Fibroblast of villous mesenchyme (primary cell): ENCODE measurements around the gene RNF148. TPM values are rescaled to one million over a fixed set of nuclear protein-coding genes. Genes with fewer than 3 reads are reported as not detected.

Experiments used
- DNase-seq: peaks from one replicate; pipeline ENCODE4 v3.0.0-alpha.2; 2010; ENCODE audit warnings: low read depth
- H3K4me3 ChIP-seq: 2 replicates; pipeline ENCODE4 v1.5.1; 2011; ENCODE audit warnings: low read depth, mild to moderate bottlenecking, low read length
- total RNA-seq: library from RNA; depleted of rRNA; stranded (reverse); fragments of >200 nt; gene quantifications from 2 replicates; pipeline ENCODE4 v1.2.3, GENCODE V29; 2012
- TF ChIP-seq, protein P1 (sequence below): IDR thresholded peaks from 2 replicates; pipeline ENCODE4 v1.5.1; 2012; ENCODE audit warnings: low read depth, mild to moderate bottlenecking, low read length; ENCODE audit not compliant: insufficient read depth

RNF148 gene
- total RNA-seq, 1 donor, result 0.43 TPM

DNA sequence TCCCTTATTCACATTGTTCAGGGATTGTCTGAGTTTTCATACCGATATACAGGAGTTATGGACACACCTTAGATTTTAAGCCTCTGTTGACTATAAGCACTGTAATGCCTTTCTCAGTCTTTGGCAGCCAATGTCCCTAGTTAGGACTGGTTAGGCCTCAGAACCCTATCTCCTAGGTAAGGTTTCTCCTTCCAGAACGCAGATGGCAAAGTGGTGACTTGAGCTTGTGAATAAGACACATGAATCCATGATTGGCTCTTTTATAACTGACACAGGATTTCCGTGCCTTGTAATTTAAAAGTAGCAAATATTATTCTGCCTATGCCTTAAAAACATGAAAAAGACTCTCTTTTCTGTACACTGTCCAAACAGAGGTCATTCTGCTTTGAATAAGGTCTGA is 12.5 kb upstream of the RNF148 start:
- TF ChIP-seq, protein P1, sequence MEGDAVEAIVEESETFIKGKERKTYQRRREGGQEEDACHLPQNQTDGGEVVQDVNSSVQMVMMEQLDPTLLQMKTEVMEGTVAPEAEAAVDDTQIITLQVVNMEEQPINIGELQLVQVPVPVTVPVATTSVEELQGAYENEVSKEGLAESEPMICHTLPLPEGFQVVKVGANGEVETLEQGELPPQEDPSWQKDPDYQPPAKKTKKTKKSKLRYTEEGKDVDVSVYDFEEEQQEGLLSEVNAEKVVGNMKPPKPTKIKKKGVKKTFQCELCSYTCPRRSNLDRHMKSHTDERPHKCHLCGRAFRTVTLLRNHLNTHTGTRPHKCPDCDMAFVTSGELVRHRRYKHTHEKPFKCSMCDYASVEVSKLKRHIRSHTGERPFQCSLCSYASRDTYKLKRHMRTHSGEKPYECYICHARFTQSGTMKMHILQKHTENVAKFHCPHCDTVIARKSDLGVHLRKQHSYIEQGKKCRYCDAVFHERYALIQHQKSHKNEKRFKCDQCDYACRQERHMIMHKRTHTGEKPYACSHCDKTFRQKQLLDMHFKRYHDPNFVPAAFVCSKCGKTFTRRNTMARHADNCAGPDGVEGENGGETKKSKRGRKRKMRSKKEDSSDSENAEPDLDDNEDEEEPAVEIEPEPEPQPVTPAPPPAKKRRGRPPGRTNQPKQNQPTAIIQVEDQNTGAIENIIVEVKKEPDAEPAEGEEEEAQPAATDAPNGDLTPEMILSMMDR, result no peak

DNA sequence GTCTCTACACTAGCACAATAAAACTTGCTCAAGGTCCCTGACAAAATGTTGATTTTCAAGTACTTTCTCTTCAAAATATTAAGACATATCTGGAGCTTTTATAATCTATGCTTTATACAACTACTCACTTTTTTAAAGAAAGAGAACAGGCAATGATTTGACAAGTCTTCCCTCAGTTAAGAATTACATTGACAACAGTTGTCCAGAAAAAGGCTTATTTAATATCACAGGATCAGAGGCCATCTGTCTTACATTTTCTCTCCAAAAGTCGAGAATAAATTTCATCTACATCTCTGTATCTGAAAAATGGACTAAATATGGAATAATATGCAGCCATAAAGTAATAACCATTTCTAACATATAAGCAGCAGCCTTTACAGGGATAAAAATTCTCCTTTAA is 8.2 kb upstream of the RNF148 start:
- TF ChIP-seq, protein P1, result no peak
- no peak overlapping the region for H3K4me3 ChIP-seq
- DNase-seq, result no peak

More for the DNA sequence above, 12.5 kb upstream of the RNF148 start:
- no peak overlapping the region for H3K4me3 ChIP-seq
- no peak for DNase-seq

DNA sequence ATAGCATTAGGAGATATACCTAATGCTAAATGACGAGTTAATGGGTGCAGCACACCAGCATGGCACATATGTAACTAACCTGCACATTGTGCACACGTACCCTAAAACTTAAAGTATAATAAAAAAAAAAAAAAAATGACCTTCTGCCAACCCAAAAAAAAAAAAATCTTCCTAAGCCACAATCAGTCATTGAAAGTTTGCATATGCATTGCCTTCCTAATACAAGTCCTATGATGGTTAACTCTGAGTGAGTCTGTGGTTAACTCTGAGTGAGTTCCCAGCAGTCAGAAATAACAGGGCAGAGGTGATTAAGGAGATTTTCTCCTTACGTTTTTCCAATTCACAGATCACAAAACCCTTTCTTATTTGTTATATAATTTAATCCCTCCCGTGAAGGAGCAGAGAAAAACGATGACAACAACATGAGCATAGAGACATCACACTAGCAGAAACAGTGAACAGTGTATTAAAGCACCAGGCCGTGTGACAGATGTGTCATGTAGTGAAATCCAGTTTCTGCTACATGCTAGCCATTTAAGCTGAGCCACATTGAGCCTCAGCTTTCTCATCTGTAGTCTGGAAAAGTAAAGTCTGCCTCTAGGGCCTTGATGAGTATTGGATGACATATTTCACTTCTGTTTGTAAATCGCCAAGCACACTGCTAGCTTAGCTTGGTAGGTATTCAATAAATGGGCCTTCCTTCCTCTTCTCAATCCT is 7.4 kb upstream of the RNF148 start:
- no peak for DNase-seq
- no peak overlapping the region for H3K4me3 ChIP-seq
- TF ChIP-seq, protein P1, result no peak

DNA sequence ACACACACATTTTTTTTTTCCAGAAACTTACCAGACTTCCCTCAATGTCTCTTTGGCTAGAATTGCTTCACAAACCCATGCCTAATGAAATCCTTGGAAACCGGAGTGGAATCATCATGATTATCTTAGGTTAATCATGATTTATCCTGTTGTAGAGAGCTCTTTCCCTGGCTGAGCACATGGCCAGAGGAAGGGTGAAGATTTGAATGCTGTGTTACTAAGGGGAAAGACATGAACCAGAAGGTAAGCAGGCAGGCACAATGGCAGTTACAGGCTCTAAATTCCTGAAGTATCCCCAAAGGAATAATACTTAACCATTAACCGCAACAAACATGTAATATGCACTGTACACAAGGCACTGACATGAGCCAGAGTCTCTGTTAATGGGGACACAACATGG is 4.1 kb upstream of the RNF148 start:
- no peak overlapping the region for H3K4me3 ChIP-seq
- DNase-seq, result no peak
- TF ChIP-seq, protein P1, result no peak

DNA sequence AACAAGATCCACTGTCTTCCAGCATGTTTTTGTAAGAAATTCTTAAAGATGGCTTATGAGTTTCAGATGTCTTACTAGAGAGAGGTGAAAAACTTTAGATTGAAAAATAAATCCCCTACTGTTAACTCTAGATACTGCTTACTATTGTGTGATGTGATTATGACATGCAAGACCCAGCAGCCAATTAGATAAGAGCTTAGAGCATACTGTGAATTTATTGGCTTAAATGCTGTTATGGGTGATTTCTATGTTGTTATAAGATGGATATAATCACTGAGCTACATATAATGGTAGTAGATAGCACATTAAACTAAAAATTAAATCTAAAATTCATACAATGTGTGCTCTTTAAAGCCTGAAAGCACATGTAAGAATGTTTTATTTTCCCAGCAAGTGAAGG is 3.7 kb downstream of the RNF148 start, which contains the start of gene RNF133:
TSS of gene RNF133 (minus strand) at position 101 of the 400 bp plus-strand sequence. CDS start 199 bp downstream, outside the sequence.
- TF ChIP-seq, protein P1, result no peak
- DNase-seq, result no peak
- no peak within 1 kb of the TSS for H3K4me3 ChIP-seq

DNA sequence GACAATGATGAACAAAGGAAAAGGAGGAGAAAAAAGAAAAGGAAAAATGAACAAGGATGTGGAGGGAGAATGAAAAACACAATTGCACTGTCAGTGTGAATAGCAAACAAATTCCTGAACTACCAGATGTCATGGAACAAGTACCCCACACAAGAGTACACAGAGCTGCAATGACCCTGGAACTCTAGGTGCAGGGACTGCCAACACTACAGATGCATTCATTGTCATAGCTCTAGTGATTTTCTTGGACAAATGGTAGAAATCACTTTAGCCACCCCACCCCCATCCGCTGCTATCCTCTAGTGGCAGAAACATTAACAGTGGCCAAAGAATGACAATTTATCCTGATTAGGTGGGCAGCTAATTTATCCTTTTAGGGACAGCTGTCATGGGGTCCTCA is 6.9 kb downstream of the RNF148 start:
- no peak for DNase-seq
- no peak overlapping the region for H3K4me3 ChIP-seq
- TF ChIP-seq, protein P1, result no peak

DNA sequence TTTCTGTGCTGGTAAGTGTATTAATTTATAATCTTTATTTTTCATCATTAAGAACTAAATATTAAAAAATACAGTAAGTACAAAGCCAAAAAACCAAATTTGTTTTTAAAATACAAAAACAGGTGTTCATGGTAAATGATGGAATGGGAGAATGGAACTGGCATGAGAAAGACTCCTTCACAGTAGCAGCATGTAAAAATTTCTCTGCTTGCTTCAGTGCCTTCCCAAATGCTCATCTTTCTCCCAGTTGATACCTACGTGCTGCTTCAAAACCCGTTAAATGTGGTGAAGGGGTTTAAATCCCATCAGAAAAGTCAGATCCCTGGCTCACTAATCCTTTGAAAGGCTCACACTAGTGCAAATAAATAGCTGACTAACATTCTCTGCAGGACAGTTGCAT is 8.0 kb downstream of the RNF148 start:
- H3K4me3 ChIP-seq, result no peak overlapping the region
- DNase-seq, result no peak
- TF ChIP-seq, protein P1, result no peak
